Activated CD8-positive, alpha-beta T cell treated with anti-CD3 and anti-CD28 coated beads, Interleukin-2, amount 10 ng/mL, durations not matched to agents 7 days and 5 days (primary cell): Measurements from ENCODE around the gene MYT1. TPM values are rescaled to one million over a fixed set of nuclear protein-coding genes. Genes with fewer than 3 reads are reported as not detected.

Source experiments
- ATAC-seq: fragments of 150-1000 bp; cut with Tn5 transposase; one replicate; pipeline ENCODE4 v1.10.0; 2021; ENCODE audit warnings: moderate library complexity
- CTCF ChIA-PET: fragments of 350-600 bp; sonication (Branson Sonifier 250); formaldehyde crosslinking; loops from one replicate; lab custom pipeline; 2021; ENCODE audit warnings: antibody characterized with exemption; lab: Charles Lee
- POLR2A ChIA-PET: fragments of 350-600 bp; sonication (Branson Sonifier 250); formaldehyde crosslinking; loops from one replicate; lab custom pipeline; 2021; ENCODE audit warnings: antibody characterized with exemption; lab: Charles Lee
- DNase-seq: peaks from one replicate; pipeline ENCODE4 v3.0.0-alpha.2; 2020
- H3K27ac Mint-ChIP-seq: one replicate; pipeline ENCODE4 v1.8.0; 2021; ENCODE audit warnings: mild to moderate bottlenecking, mixed read lengths
- H3K27me3 Mint-ChIP-seq: one replicate; pipeline ENCODE4 v1.8.0; 2021; ENCODE audit warnings: low read depth, mixed read lengths
- H3K36me3 Mint-ChIP-seq: one replicate; pipeline ENCODE4 v1.8.0; 2021; ENCODE audit warnings: low read depth, mixed read lengths
- H3K4me1 Mint-ChIP-seq: one replicate; pipeline ENCODE4 v1.8.0; 2021; ENCODE audit warnings: low read depth, mixed read lengths
- H3K4me3 Mint-ChIP-seq: one replicate; pipeline ENCODE4 v1.8.0; 2021; ENCODE audit warnings: mild to moderate bottlenecking, mixed read lengths
- H3K9me3 Mint-ChIP-seq: one replicate; pipeline ENCODE4 v1.8.0; 2022; ENCODE audit warnings: mixed read lengths; ENCODE audit not compliant: insufficient read depth
- total RNA-seq, 2 experiments: library from RNA; stranded (reverse); gene quantifications; one replicate each; pipeline ENCODE4 v1.2.3, GENCODE V29; 2021

The MYT1 gene
- total RNA-seq, 2 experiments from 2014 or later = not detected

GRCh38 chr20:64238851-64239387 lies 74.7 kb downstream of the MYT1 start:
- no peak for DNase-seq
- Mint-ChIP-seq H3K36me3 (no peaks in the 10 kb centered on the region), H3K9me3 (no peaks in the 10 kb centered on the region), H3K4me3 (no peak overlapping the region), H3K4me1 (peaks cover under 1% of the 10 kb centered on the region), H3K27ac (no peak overlapping the region), H3K27me3 (no peaks in the 10 kb centered on the region)
- no peak for ATAC-seq
- POLR2A ChIA-PET = no interaction called here
- CTCF ChIA-PET = no interaction called here

- ATAC-seq (no peak), DNase-seq (no peak)
- Mint-ChIP-seq H3K36me3 (no peaks in the 10 kb centered on the region), H3K4me1 (no peaks in the 10 kb centered on the region), H3K27ac (no peak overlapping the region), H3K27me3 (no peaks in the 10 kb centered on the region), H3K9me3 (no peaks in the 10 kb centered on the region), H3K4me3 (no peak overlapping the region)
- CTCF ChIA-PET = no interaction called here
- POLR2A ChIA-PET = no interaction called here
These were observed 75.4 kb downstream of the MYT1 start for GRCh38 chr20:64239449-64240242.

- Mint-ChIP-seq H3K4me1 (peaks cover 2% of the 10 kb centered on the region), H3K27me3 (no peaks in the 10 kb centered on the region), H3K27ac (no peak overlapping the region), H3K9me3 (no peaks in the 10 kb centered on the region), H3K36me3 (no peaks in the 10 kb centered on the region), H3K4me3 (no peak overlapping the region)
- no peak for ATAC-seq
- no peak for DNase-seq
- POLR2A ChIA-PET = interaction anchor here (1.0 kb wide), 1 partner anchor 15 kb away, joined by 4 read pairs; no protein-coding TSS in a partner anchor
- CTCF ChIA-PET = no interaction called here
These were observed 76.2 kb downstream of the MYT1 start for GRCh38 chr20:64240243-64241015.

- Mint-ChIP-seq H3K9me3 (no peaks in the 10 kb centered on the region), H3K4me3 (no peak overlapping the region), H3K27ac (no peak overlapping the region), H3K4me1 (peaks cover 2% of the 10 kb centered on the region), H3K27me3 (no peaks in the 10 kb centered on the region), H3K36me3 (no peaks in the 10 kb centered on the region)
- ATAC-seq (no peak), DNase-seq (no peak)
- ChIA-PET CTCF (no interaction called here), POLR2A (interaction anchor here (1.0 kb wide), 1 partner anchor 14 kb away, joined by 4 read pairs; no protein-coding TSS in a partner anchor)
These were observed 76.8 kb downstream of the MYT1 start for GRCh38 chr20:64241061-64241460.

- H3K27ac Mint-ChIP-seq = no peak overlapping the region
- no peaks in the 10 kb centered on the region for H3K27me3 Mint-ChIP-seq
- no peaks in the 10 kb centered on the region for H3K9me3 Mint-ChIP-seq
- H3K36me3 Mint-ChIP-seq = no peaks in the 10 kb centered on the region
- ChIA-PET CTCF (interaction anchor here (2.0 kb wide), 1 partner anchor 14 kb away, joined by 5 read pairs; no protein-coding TSS in a partner anchor), POLR2A (no interaction called here)
- ATAC-seq (no peak), DNase-seq (no peak)
- H3K4me3 Mint-ChIP-seq = no peak overlapping the region
- peaks cover 2% of the 10 kb centered on the region for H3K4me1 Mint-ChIP-seq
These were observed 77.9 kb downstream of the MYT1 start for GRCh38 chr20:64242003-64242796.

GRCh38 chr20:64242797-64243475 lies 78.7 kb downstream of the MYT1 start:
- no peaks in the 10 kb centered on the region for H3K36me3 Mint-ChIP-seq
- H3K27ac Mint-ChIP-seq = no peak overlapping the region
- ATAC-seq (no peak), DNase-seq (no peak)
- CTCF ChIA-PET = interaction anchor here (2.0 kb wide), 1 partner anchor 14 kb away, joined by 5 read pairs; no protein-coding TSS in a partner anchor
- H3K27me3 Mint-ChIP-seq = no peaks in the 10 kb centered on the region
- no peak overlapping the region for H3K4me3 Mint-ChIP-seq
- POLR2A ChIA-PET = interaction anchor here (0.7 kb wide), 1 partner anchor 13 kb away, joined by 4 read pairs; no protein-coding TSS in a partner anchor
- H3K9me3 Mint-ChIP-seq = no peaks in the 10 kb centered on the region
- peaks cover 2% of the 10 kb centered on the region for H3K4me1 Mint-ChIP-seq

GRCh38 chr20:64244281-64244805 lies 80.1 kb downstream of the MYT1 start:
- Mint-ChIP-seq H3K4me3 (no peak overlapping the region), H3K27me3 (no peaks in the 10 kb centered on the region), H3K4me1 (peaks cover 2% of the 10 kb centered on the region), H3K27ac (no peak overlapping the region), H3K36me3 (no peaks in the 10 kb centered on the region), H3K9me3 (no peaks in the 10 kb centered on the region)
- ChIA-PET POLR2A (no interaction called here), CTCF (no interaction called here)
- ATAC-seq (no peak), DNase-seq (no peak)

GRCh38 chr20:64244870-64245603 lies 80.8 kb downstream of the MYT1 start:
- ATAC-seq (no peak), DNase-seq (no peak)
- H3K9me3 Mint-ChIP-seq = no peaks in the 10 kb centered on the region
- peaks cover 2% of the 10 kb centered on the region for H3K4me1 Mint-ChIP-seq
- peaks cover 3% of the 10 kb centered on the region for H3K27me3 Mint-ChIP-seq
- no peaks in the 10 kb centered on the region for H3K36me3 Mint-ChIP-seq
- H3K4me3 Mint-ChIP-seq = no peak overlapping the region
- POLR2A ChIA-PET = no interaction called here
- no peak overlapping the region for H3K27ac Mint-ChIP-seq
- CTCF ChIA-PET = no interaction called here

- Mint-ChIP-seq H3K4me3 (no peak overlapping the region), H3K4me1 (peaks cover 2% of the 10 kb centered on the region), H3K9me3 (no peaks in the 10 kb centered on the region), H3K27me3 (peaks cover 10% of the 10 kb centered on the region), H3K36me3 (no peaks in the 10 kb centered on the region), H3K27ac (no peak overlapping the region)
- ChIA-PET CTCF (interaction anchor here (2.1 kb wide), 1 partner anchor 11 kb away, joined by 5 read pairs; no protein-coding TSS in a partner anchor), POLR2A (no interaction called here)
- no peak for ATAC-seq
- DNase-seq = no peak
These were observed 81.7 kb downstream of the MYT1 start for GRCh38 chr20:64245746-64246595.
